Loucy (cell line): ENCODE data around the gene AHI1.

Experiments
- EZH2phosphoT487 ChIP-seq: fragments of 200-600 bp; IDR thresholded peaks from 2 replicates; pipeline ENCODE4 v1.6.1; 2018; ENCODE audit warnings: antibody characterized with exemption, mild to moderate bottlenecking, moderate library complexity, borderline replicate concordance
- TF ChIP-seq, protein P1 (sequence below): fragments of 200-600 bp; sonication (generic); conservative IDR thresholded peaks from 2 replicates; pipeline ENCODE4 v1.5.1; 2014; ENCODE audit warnings: mild to moderate bottlenecking, antibody characterized with exemption, low read length

DNA sequence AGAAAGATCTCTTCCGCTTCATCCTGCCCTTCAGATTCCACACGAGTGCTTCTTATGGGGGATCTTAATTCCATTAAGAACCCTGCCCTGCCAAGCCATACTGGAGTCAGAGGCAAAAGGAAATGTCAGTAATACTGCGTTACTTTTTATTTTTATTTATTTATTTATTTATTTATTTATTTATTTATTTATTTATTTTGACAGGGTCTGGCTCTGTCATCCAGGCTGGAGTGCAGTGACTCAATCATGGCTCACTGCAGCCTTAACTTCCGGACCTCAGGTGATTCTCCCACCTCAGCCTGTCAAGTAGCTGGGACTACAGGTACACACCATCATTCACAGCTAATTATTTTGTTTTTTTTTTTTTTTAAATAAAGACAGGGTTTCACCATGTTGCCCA, 236.9 kb downstream of the AHI1 start:
- TF ChIP-seq, protein P1, sequence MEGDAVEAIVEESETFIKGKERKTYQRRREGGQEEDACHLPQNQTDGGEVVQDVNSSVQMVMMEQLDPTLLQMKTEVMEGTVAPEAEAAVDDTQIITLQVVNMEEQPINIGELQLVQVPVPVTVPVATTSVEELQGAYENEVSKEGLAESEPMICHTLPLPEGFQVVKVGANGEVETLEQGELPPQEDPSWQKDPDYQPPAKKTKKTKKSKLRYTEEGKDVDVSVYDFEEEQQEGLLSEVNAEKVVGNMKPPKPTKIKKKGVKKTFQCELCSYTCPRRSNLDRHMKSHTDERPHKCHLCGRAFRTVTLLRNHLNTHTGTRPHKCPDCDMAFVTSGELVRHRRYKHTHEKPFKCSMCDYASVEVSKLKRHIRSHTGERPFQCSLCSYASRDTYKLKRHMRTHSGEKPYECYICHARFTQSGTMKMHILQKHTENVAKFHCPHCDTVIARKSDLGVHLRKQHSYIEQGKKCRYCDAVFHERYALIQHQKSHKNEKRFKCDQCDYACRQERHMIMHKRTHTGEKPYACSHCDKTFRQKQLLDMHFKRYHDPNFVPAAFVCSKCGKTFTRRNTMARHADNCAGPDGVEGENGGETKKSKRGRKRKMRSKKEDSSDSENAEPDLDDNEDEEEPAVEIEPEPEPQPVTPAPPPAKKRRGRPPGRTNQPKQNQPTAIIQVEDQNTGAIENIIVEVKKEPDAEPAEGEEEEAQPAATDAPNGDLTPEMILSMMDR = no peak
- TF ChIP-seq EZH2phosphoT487 = no peak
